ENCODE results near the gene HSF2BP.
A peak's percentile ranks its signal among the peaks of the same experiment; 100 is the strongest.

HSF2BP gene

DNA sequence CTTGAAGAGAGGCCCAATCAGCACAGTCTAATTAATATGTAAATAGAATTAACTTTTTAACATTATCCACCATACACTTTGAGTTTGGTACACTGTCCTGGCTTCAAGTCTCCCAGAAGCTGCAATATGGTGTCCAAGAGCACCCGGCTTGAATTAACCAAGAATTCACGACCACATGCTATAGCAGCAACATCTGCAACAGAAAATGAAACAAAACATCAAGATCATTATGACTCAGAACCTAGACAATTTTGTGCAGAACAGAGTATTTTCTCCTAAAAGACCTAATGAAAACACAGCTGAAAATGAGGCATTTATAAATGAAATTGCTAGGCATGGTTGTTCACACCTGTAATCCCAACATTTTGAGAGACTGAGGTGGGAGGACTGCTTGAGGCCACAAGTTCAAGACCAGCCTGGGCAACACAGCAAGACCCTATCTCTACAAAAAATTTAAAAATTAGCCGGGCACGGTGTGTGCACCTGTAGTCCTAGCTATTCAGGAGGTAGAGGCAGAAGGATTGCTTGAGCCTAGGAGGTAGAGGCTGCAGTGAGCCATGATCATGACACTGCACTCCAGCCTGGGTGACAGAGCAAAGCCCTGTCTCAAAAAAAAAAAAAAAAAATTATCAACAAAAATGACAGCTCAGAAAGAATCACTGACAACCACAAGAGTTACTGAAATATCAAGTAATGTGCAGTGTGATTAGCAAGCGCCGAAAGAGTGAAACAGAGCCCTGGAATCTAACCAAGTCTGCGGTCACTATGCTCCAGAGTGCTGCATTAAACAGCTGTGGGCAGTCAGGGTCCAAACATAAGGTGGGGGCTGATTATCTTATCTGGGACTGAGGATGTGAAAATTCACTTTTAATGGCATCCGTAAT is 45.3 kb downstream of the HSF2BP start:
- H3K9ac ChIP-seq (ENCODE audit: low read length), result no peak overlapping the region
- peaks cover 15% of the 10 kb centered on the region for H3K4me1 ChIP-seq (ENCODE audit: control insufficient read depth, insufficient read depth, low read length)
- no peaks in the 10 kb centered on the region for H3K9me3 ChIP-seq (ENCODE audit: control insufficient read depth, low read length)
- H3K36me3 ChIP-seq (ENCODE audit: control insufficient read depth, insufficient read depth, low read length, severe bottlenecking), result no peaks in the 10 kb centered on the region
- no peak overlapping the region for H3K4me3 ChIP-seq (ENCODE audit: low read length)
- peak; percentile 65 for DNase-seq (ENCODE audit: low read depth)
- H3K27me3 ChIP-seq (replicated peaks; ENCODE audit: control insufficient read depth, insufficient read depth, low read length), result no peaks in the 10 kb centered on the region

DNA sequence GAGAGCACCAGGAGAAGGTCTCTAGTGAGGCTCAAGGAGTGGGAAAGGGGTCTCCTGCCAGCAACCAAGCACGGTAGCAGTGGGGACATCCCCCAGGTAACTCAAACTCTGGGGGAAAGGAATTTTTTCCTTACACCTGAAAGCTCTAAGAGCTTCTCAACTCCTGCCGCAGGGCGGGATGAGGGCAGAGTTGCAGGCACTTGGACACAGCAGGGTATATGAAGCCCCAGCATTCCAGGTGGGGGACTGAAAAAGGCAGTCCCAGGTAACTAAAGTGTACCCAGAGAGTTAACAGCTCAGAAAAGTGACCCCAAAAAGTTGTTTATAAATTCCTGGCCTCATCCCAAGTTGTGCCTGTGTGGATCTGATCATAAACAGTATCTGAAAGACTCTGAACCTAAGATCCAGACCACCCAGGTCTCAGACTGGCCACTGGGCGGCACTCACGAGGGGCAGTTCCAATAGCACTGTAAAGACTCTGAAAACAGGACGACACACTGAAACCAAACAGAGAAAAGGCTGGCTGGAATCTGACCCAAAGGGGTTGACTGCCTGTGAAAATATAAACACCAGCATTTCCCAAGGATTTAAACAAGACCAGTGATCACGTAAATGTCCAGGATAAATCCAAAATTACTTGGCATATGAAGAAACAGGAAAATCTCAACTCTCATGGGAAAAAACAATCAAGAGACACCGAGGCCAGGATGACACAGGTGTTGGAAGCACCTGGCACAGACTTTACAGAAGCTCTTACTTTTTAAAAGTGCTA is 47.5 kb downstream of the HSF2BP start:
- Histone ChIP-seq H3K9ac (ENCODE audit: low read length) (peak overlapping the region; percentile 13), H3K36me3 (ENCODE audit: control insufficient read depth, insufficient read depth, low read length, severe bottlenecking) (no peaks in the 10 kb centered on the region), H3K9me3 (ENCODE audit: control insufficient read depth, low read length) (no peaks in the 10 kb centered on the region), H3K27me3 (replicated peaks; ENCODE audit: control insufficient read depth, insufficient read depth, low read length) (no peaks in the 10 kb centered on the region), H3K4me3 (ENCODE audit: low read length) (no peak overlapping the region), H3K4me1 (ENCODE audit: control insufficient read depth, insufficient read depth, low read length) (peaks cover 15% of the 10 kb centered on the region)
- DNase-seq (ENCODE audit: low read depth), result peak; percentile 82

- Histone ChIP-seq H3K4me3 (ENCODE audit: low read length) (no peak overlapping the region), H3K9me3 (ENCODE audit: control insufficient read depth, low read length) (no peaks in the 10 kb centered on the region), H3K27me3 (replicated peaks; ENCODE audit: control insufficient read depth, insufficient read depth, low read length) (no peaks in the 10 kb centered on the region), H3K4me1 (ENCODE audit: control insufficient read depth, insufficient read depth, low read length) (peaks cover 15% of the 10 kb centered on the region), H3K9ac (ENCODE audit: low read length) (no peak overlapping the region), H3K36me3 (ENCODE audit: control insufficient read depth, insufficient read depth, low read length, severe bottlenecking) (no peaks in the 10 kb centered on the region)
- peak; percentile 62 for DNase-seq (ENCODE audit: low read depth)
These were observed 49.6 kb downstream of the HSF2BP start for GRCh38 chr21:43609501-43610340.

GRCh38 chr21:43608664-43609063 is 50.6 kb downstream of the HSF2BP start:
- no peaks in the 10 kb centered on the region for H3K27me3 ChIP-seq (replicated peaks; ENCODE audit: control insufficient read depth, insufficient read depth, low read length)
- H3K9ac ChIP-seq (ENCODE audit: low read length), result no peak overlapping the region
- H3K4me1 ChIP-seq (ENCODE audit: control insufficient read depth, insufficient read depth, low read length), result peaks cover 12% of the 10 kb centered on the region
- no peak for DNase-seq (ENCODE audit: low read depth)
- H3K4me3 ChIP-seq (ENCODE audit: low read length), result no peak overlapping the region
- H3K9me3 ChIP-seq (ENCODE audit: control insufficient read depth, low read length), result no peaks in the 10 kb centered on the region
- H3K36me3 ChIP-seq (ENCODE audit: control insufficient read depth, insufficient read depth, low read length, severe bottlenecking), result no peaks in the 10 kb centered on the region

DNA sequence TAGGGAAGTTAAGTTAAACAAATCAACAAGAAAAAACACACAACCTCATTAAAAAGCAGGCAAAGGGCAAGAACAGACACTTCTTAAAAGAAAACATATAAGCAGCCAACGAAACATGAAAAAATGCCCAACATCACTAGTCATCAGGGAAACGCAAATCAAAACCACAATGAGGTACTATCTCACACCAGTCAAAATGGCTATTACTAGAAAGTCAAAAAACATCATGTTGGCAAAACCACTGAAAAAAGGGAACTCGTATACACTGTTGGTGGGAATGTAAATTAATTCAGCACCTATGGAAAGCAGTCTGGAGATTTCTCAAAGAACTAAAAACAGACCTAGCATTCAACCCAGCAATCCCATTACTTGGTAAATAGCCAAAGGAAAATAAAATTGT is 51.1 kb downstream of the HSF2BP start:
- no peak overlapping the region for H3K9ac ChIP-seq (ENCODE audit: low read length)
- H3K4me1 ChIP-seq (ENCODE audit: control insufficient read depth, insufficient read depth, low read length), result peaks cover 15% of the 10 kb centered on the region
- no peaks in the 10 kb centered on the region for H3K9me3 ChIP-seq (ENCODE audit: control insufficient read depth, low read length)
- no peaks in the 10 kb centered on the region for H3K36me3 ChIP-seq (ENCODE audit: control insufficient read depth, insufficient read depth, low read length, severe bottlenecking)
- DNase-seq (ENCODE audit: low read depth), result peak; percentile 57
- no peak overlapping the region for H3K4me3 ChIP-seq (ENCODE audit: low read length)
- H3K27me3 ChIP-seq (replicated peaks; ENCODE audit: control insufficient read depth, insufficient read depth, low read length), result no peaks in the 10 kb centered on the region

DNA sequence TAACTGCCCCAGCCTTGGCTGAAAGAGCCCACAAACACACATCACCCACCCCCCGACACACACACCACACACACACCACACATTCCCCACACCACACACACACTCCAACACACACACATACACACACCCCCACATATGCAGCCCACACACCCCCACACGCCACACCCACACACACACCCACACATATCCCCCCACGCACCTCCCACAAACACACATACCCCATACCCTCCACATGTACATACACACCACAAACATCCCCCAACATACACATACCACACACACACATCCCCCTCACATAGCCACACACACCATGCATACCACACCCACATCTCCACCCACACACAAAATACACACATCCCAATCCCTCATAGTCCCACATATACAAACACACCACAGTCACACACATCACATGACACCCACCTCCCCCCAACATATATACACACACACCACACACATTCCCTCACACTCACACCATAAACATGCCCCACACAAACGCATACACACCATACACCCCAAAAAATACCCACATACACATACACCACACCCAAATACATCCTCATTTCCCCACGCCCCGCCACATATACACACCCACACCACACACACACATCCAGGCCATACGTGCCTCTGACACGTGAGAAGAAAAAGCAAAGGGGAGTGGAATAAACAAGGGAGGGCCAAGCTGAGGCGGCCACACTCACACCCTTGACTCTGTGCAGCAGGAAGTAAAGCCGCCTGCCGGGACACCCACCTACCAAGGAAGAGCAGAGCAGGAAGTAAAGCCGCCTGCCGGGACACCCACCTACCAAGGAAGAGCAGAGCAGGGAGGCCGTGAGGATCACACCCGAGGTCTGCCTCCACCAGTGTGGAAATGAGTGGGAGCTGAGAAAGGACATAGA is 53.7 kb downstream of the HSF2BP start:
- Histone ChIP-seq H3K36me3 (ENCODE audit: control insufficient read depth, insufficient read depth, low read length, severe bottlenecking) (no peaks in the 10 kb centered on the region), H3K27me3 (replicated peaks; ENCODE audit: control insufficient read depth, insufficient read depth, low read length) (no peaks in the 10 kb centered on the region), H3K9ac (ENCODE audit: low read length) (no peak overlapping the region), H3K4me3 (ENCODE audit: low read length) (no peak overlapping the region), H3K4me1 (ENCODE audit: control insufficient read depth, insufficient read depth, low read length) (peaks cover 12% of the 10 kb centered on the region), H3K9me3 (ENCODE audit: control insufficient read depth, low read length) (no peaks in the 10 kb centered on the region)
- DNase-seq (ENCODE audit: low read depth), result no peak

DNA sequence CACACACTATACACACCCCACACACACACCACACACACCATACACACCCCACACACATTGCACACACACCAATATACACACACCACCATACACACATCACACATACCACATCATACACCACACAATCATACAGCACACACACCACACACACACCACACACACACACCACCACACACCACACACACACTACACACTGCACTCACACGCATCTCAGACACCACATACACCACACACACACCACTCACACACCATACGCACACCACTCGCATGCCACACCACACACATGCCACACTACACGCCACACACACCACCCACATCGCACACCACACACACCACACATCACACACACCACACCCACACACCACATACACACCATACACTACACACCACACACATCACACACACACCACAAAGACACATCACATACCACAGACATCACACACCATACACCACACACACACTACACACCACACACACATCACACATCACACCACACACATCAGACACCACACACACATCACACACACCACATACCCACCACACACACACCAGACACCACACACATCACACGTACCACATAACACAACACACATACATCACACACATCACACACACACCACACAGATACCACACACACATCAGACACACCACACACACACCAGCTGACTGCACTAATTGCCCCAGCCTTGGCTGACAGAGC is 54.6 kb downstream of the HSF2BP start:
- no peaks in the 10 kb centered on the region for H3K9me3 ChIP-seq (ENCODE audit: control insufficient read depth, low read length)
- H3K9ac ChIP-seq (ENCODE audit: low read length), result no peak overlapping the region
- no peak for DNase-seq (ENCODE audit: low read depth)
- H3K36me3 ChIP-seq (ENCODE audit: control insufficient read depth, insufficient read depth, low read length, severe bottlenecking), result no peaks in the 10 kb centered on the region
- H3K4me3 ChIP-seq (ENCODE audit: low read length), result no peak overlapping the region
- peaks cover 17% of the 10 kb centered on the region for H3K4me1 ChIP-seq (ENCODE audit: control insufficient read depth, insufficient read depth, low read length)
- no peaks in the 10 kb centered on the region for H3K27me3 ChIP-seq (replicated peaks; ENCODE audit: control insufficient read depth, insufficient read depth, low read length)

DNA sequence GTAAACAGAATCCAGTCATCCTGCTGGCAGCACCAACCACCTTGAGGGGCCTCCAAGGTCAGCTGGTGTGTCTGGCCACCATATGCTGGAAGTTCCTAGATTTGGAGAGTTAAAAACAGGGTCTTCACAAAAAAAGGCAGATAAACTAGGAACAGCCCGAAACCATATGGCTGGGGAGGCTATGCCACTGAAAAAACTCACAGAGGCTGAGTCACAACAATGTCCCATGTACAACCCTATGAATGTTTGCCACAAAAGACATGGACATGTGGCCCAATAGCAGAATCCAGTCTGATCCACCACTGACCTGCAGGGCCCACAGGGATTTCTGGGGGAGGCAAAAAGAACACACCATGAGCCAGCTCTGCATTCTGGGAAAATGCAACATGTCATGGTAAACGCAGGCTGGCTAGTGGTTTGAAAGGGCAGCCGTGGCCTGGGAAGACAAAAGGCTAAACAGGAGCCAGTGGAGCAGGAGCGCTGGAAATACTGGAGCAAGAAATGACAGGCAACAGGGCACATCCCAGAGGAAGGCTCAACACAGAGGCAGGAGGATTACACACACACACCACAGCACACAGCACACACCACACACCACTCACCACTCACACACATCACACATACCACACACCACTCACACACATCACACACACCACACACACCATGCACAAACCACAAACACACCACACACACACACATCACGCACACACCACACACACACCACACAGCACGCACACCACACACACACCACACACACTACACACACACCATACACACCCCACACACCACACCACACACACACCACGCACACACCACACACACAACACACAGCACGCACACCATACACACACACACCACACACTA is 55.4 kb downstream of the HSF2BP start:
- Histone ChIP-seq H3K4me3 (ENCODE audit: low read length) (no peak overlapping the region), H3K4me1 (ENCODE audit: control insufficient read depth, insufficient read depth, low read length) (peaks cover 16% of the 10 kb centered on the region), H3K36me3 (ENCODE audit: control insufficient read depth, insufficient read depth, low read length, severe bottlenecking) (no peaks in the 10 kb centered on the region), H3K9ac (ENCODE audit: low read length) (no peak overlapping the region), H3K27me3 (replicated peaks; ENCODE audit: control insufficient read depth, insufficient read depth, low read length) (no peaks in the 10 kb centered on the region), H3K9me3 (ENCODE audit: control insufficient read depth, low read length) (no peaks in the 10 kb centered on the region)
- peak; percentile 41 for DNase-seq (ENCODE audit: low read depth)

DNA sequence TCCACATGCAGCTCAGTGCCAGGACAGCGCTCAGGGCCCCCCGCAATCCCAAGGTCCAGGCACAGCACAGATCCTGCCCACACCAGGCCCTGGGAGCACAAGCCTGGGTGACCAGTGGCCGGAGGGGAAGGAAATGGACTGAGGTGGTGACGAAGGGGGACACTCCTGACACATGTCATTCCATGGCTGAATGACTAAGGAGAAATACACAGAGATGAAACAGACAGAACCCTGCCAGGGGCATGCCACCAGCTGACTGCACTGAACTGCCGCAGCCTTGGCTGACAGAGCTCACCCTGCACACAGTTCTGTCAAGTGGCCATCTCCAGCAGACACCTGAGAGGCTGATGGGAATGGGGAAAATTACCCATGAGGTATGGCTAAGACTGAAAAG is 56.1 kb downstream of the HSF2BP start:
- Histone ChIP-seq H3K4me3 (ENCODE audit: low read length) (no peak overlapping the region), H3K4me1 (ENCODE audit: control insufficient read depth, insufficient read depth, low read length) (peaks cover 22% of the 10 kb centered on the region), H3K27me3 (replicated peaks; ENCODE audit: control insufficient read depth, insufficient read depth, low read length) (no peaks in the 10 kb centered on the region), H3K36me3 (ENCODE audit: control insufficient read depth, insufficient read depth, low read length, severe bottlenecking) (no peaks in the 10 kb centered on the region), H3K9me3 (ENCODE audit: control insufficient read depth, low read length) (no peaks in the 10 kb centered on the region), H3K9ac (ENCODE audit: low read length) (no peak overlapping the region)
- no peak for DNase-seq (ENCODE audit: low read depth)

Data from adipocyte (in vitro differentiated cells).